GM18499 (cell line): ENCODE measurements around the gene MARS2.
"Not testable (repeated sequence)": the region's sequence is repeated elsewhere in the genome, so short reads cannot be mapped to it uniquely, and the experiment has no call there.

Experiments used
- ATAC-seq: cut with Tn5 transposase; IDR thresholded peaks from one replicate; pipeline ENCODE4 v1.9.1; 2021; ENCODE audit warnings: moderate number of reproducible peaks; ENCODE audit not compliant: insufficient read depth, unreplicated experiment

The MARS2 gene

GRCh38 chr2:197705121-197705911 lies at the start of gene MARS2:
MARS2 (plus strand) TSS chr2:197705369; CDS start chr2:197705406, 37 bp downstream.
- ATAC-seq: peak; percentile 53

- no peak for ATAC-seq
These were observed 47.6 kb upstream of the MARS2 start for GRCh38 chr2:197657562-197657961.

GRCh38 chr2:197661626-197662025 lies 43.5 kb upstream of the MARS2 start:
- no peak for ATAC-seq

GRCh38 chr2:197666277-197666676 lies 38.9 kb upstream of the MARS2 start:
- no peak for ATAC-seq

GRCh38 chr2:197668296-197668695 lies 36.9 kb upstream of the MARS2 start:
- ATAC-seq: no peak

- ATAC-seq: no peak
These were observed 36.1 kb upstream of the MARS2 start for GRCh38 chr2:197669077-197669476.

- ATAC-seq: no peak
These were observed 32.7 kb upstream of the MARS2 start for GRCh38 chr2:197672371-197672893.

GRCh38 chr2:197673106-197673505 lies 32.1 kb upstream of the MARS2 start:
- ATAC-seq: no peak

- no peak for ATAC-seq
These were observed 31.6 kb upstream of the MARS2 start for GRCh38 chr2:197673606-197674005.

- ATAC-seq: no peak
These were observed 31.1 kb upstream of the MARS2 start for GRCh38 chr2:197674060-197674459.

- no peak for ATAC-seq
These were observed 30.6 kb upstream of the MARS2 start for GRCh38 chr2:197674591-197674990.

GRCh38 chr2:197675246-197675645 lies 29.9 kb upstream of the MARS2 start, which contains the start of gene RFTN2:
RFTN2 (minus strand) TSS chr2:197675587; CDS start chr2:197675458, 129 bp downstream.
- no peak for ATAC-seq

GRCh38 chr2:197675711-197676188 lies 29.4 kb upstream of the MARS2 start:
- no peak for ATAC-seq

- ATAC-seq: no peak
These were observed 28.1 kb upstream of the MARS2 start for GRCh38 chr2:197677056-197677455.

- ATAC-seq: no peak
These were observed 27.7 kb upstream of the MARS2 start for GRCh38 chr2:197677483-197677882.

GRCh38 chr2:197695206-197695605 lies 10.0 kb upstream of the MARS2 start:
- not testable (repeated sequence) for ATAC-seq

GRCh38 chr2:197695971-197696370 lies 9.2 kb upstream of the MARS2 start:
- not testable (repeated sequence) for ATAC-seq

GRCh38 chr2:197696571-197696970 lies 8.6 kb upstream of the MARS2 start:
- not testable (repeated sequence) for ATAC-seq

GRCh38 chr2:197699724-197700123 lies 5.4 kb upstream of the MARS2 start:
- not testable (repeated sequence) for ATAC-seq

- no peak for ATAC-seq
These were observed 4.2 kb upstream of the MARS2 start for GRCh38 chr2:197700960-197701359.

- peak; percentile 16 for ATAC-seq
These were observed 592 bp upstream of the MARS2 start for GRCh38 chr2:197704434-197705120.
